ENCODE measurements around the gene SLAMF7. TPM values are rescaled to one million over a fixed set of nuclear protein-coding genes. Genes with fewer than 3 reads are reported as not detected.

SLAMF7 gene
- total RNA-seq, 1 donor from 2014 or later: not detected

Other genes starting within 250 kb of the SLAMF7 start
- gene SLAMF6, start 216.0 kb upstream of the SLAMF7 start, total RNA-seq: not detected
- 2.2 TPM for gene CD84, start 159.8 kb upstream of the SLAMF7 start, total RNA-seq
- not detected for gene SLAMF1, start 92.2 kb upstream of the SLAMF7 start, total RNA-seq
- 1.1 TPM for gene CD48, start 27.4 kb upstream of the SLAMF7 start, total RNA-seq
- not detected for gene LY9, start 56.9 kb downstream of the SLAMF7 start, total RNA-seq
- not detected for gene CD244, start 123.6 kb downstream of the SLAMF7 start, total RNA-seq
- gene ITLN1, start 145.9 kb downstream of the SLAMF7 start, total RNA-seq: 0.47 TPM
- not detected for gene ITLN2, start 215.6 kb downstream of the SLAMF7 start, total RNA-seq